ENCODE results near the gene ZYG11B. TPM values are rescaled to one million over a fixed set of nuclear protein-coding genes. Genes with fewer than 3 reads are reported as not detected.

Gene ZYG11B
- total and polyA plus RNA-seq, 2 of the 13 experiments (the other 11 are each of a cell fraction or from before 2014, with no cell fraction given) = 6.9 to 17.9 TPM

DNA sequence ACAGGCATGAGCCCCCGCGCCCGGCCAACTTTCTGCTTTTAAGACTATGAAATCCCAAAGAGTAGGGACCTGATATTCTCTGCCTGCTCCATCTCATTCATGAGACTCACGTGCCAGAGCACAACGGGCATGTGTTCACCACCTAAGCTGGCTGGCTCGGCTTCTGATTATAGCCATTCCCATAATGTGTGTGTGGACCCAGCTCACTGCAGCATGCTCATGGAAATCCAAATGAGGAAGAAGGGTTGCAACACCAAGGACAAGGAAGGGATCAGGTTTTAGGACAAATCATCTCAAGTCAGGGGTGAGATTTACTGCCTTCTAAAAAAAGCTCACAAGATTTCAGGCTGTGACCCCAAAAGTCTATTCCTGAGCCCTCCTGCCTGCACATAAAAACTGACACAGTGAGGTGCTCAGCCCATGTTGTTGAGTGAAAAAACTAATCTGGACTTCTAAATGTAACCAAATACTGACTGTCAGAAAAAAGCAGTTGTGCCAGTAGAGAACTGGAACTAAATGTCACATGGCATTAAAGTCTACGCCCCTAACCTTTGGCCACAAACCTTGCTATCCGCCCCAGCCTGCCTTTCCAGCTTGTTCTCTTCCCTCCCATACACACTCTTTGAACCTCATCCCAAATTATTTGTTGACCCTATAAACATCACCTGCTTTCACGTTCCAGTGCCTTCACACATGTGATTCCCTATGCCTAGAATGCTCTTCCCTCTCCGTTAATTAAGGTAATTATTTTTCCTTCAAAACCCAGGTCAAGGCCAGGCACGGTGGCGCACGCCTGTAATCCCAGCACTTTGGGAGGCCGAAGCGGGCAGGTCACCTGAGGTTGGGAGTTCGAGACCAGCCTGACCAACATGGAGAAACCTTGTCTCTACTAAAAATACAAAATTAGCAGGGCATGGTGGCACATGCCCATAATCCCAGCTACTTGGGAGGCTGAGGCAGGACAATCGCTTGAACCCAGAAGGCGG, 19.0 kb upstream of the ZYG11B start (continued):
- TF ChIP-seq ISL2 (CRISPR knock-in tag; IDR thresholded peaks at IDR 0.05) (no peak), NFE2L1 (CRISPR knock-in tag; IDR thresholded peaks at IDR 0.05; ENCODE audit: borderline replicate concordance) (no peak), IRX3 (CRISPR knock-in tag; IDR thresholded peaks at IDR 0.05; ENCODE audit: borderline replicate concordance, low read depth) (no peak), ZNF460 (CRISPR knock-in tag; IDR thresholded peaks at IDR 0.05; ENCODE audit: borderline replicate concordance) (peak; percentile 96), KDM1A (CRISPR knock-in tag; IDR thresholded peaks at IDR 0.05) (0 out of 2 replicates have a peak, but pooled peaks have one; percentile 37), ZNF547 (CRISPR knock-in tag; IDR thresholded peaks at IDR 0.05) (no peak), RORA (CRISPR knock-in tag; IDR thresholded peaks at IDR 0.05) (no peak), PAX8 (CRISPR knock-in tag; IDR thresholded peaks at IDR 0.05; ENCODE audit: borderline replicate concordance) (no peak), ZNF20 (CRISPR knock-in tag; IDR thresholded peaks at IDR 0.05) (no peak), ZNF792 (CRISPR knock-in tag; IDR thresholded peaks at IDR 0.05) (no peak), MXD4 (CRISPR knock-in tag; IDR thresholded peaks at IDR 0.05) (no peak), RXRB (CRISPR knock-in tag; IDR thresholded peaks at IDR 0.05; ENCODE audit: borderline replicate concordance) (no peak), ZNF143 (CRISPR knock-in tag; IDR thresholded peaks at IDR 0.05) (no peak), NBN (conservative IDR thresholded peaks at IDR 0.05) (no peak), ZFP90 (CRISPR knock-in tag; IDR thresholded peaks at IDR 0.05; ENCODE audit: borderline replicate concordance) (no peak)
- TF ChIP-seq, protein P1, sequence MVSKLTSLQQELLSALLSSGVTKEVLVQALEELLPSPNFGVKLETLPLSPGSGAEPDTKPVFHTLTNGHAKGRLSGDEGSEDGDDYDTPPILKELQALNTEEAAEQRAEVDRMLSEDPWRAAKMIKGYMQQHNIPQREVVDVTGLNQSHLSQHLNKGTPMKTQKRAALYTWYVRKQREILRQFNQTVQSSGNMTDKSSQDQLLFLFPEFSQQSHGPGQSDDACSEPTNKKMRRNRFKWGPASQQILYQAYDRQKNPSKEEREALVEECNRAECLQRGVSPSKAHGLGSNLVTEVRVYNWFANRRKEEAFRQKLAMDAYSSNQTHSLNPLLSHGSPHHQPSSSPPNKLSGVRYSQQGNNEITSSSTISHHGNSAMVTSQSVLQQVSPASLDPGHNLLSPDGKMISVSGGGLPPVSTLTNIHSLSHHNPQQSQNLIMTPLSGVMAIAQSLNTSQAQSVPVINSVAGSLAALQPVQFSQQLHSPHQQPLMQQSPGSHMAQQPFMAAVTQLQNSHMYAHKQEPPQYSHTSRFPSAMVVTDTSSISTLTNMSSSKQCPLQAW (CRISPR knock-in tag; IDR thresholded peaks at IDR 0.05) = 0 out of 2 replicates have a peak, but pooled peaks have one; percentile 47
- TF ChIP-seq, protein P2, sequence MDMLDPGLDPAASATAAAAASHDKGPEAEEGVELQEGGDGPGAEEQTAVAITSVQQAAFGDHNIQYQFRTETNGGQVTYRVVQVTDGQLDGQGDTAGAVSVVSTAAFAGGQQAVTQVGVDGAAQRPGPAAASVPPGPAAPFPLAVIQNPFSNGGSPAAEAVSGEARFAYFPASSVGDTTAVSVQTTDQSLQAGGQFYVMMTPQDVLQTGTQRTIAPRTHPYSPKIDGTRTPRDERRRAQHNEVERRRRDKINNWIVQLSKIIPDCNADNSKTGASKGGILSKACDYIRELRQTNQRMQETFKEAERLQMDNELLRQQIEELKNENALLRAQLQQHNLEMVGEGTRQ (IDR thresholded peaks at IDR 0.05; ENCODE audit: low read depth, low read length) = no peak
- TF ChIP-seq, protein P2 (CRISPR knock-in tag; IDR thresholded peaks at IDR 0.05; ENCODE audit: borderline replicate concordance) = peak; percentile 14; the same call in 1 of the 2 replicates
- TF ChIP-seq, protein P3, sequence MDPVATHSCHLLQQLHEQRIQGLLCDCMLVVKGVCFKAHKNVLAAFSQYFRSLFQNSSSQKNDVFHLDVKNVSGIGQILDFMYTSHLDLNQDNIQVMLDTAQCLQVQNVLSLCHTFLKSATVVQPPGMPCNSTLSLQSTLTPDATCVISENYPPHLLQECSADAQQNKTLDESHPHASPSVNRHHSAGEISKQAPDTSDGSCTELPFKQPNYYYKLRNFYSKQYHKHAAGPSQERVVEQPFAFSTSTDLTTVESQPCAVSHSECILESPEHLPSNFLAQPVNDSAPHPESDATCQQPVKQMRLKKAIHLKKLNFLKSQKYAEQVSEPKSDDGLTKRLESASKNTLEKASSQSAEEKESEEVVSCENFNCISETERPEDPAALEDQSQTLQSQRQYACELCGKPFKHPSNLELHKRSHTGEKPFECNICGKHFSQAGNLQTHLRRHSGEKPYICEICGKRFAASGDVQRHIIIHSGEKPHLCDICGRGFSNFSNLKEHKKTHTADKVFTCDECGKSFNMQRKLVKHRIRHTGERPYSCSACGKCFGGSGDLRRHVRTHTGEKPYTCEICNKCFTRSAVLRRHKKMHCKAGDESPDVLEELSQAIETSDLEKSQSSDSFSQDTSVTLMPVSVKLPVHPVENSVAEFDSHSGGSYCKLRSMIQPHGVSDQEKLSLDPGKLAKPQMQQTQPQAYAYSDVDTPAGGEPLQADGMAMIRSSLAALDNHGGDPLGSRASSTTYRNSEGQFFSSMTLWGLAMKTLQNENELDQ (CRISPR knock-in tag; IDR thresholded peaks at IDR 0.05; ENCODE audit: borderline replicate concordance) = no peak
- TF ChIP-seq, protein P4, sequence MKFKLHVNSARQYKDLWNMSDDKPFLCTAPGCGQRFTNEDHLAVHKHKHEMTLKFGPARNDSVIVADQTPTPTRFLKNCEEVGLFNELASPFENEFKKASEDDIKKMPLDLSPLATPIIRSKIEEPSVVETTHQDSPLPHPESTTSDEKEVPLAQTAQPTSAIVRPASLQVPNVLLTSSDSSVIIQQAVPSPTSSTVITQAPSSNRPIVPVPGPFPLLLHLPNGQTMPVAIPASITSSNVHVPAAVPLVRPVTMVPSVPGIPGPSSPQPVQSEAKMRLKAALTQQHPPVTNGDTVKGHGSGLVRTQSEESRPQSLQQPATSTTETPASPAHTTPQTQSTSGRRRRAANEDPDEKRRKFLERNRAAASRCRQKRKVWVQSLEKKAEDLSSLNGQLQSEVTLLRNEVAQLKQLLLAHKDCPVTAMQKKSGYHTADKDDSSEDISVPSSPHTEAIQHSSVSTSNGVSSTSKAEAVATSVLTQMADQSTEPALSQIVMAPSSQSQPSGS (CRISPR knock-in tag; IDR thresholded peaks at IDR 0.05) = no peak
- TF ChIP-seq, protein P5, sequence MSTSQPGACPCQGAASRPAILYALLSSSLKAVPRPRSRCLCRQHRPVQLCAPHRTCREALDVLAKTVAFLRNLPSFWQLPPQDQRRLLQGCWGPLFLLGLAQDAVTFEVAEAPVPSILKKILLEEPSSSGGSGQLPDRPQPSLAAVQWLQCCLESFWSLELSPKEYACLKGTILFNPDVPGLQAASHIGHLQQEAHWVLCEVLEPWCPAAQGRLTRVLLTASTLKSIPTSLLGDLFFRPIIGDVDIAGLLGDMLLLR (CRISPR knock-in tag; IDR thresholded peaks at IDR 0.05) = no peak

Data from HepG2 (cell line).